DND-41 (cell line): ENCODE results near the gene PRTG.

Experiments
- CTCF ChIP-seq: IDR thresholded peaks from 2 replicates; pipeline ENCODE4 v1.5.1; 2012; ENCODE audit warnings: borderline replicate concordance, low read length, moderate library complexity, mild to moderate bottlenecking; ENCODE audit not compliant: poor library complexity, severe bottlenecking; ENCODE audit errors: extremely low read depth
- EZH2 ChIP-seq: IDR thresholded peaks from 3 replicates; pipeline ENCODE4 v1.6.1; 2012; ENCODE audit warnings: borderline replicate concordance, low read depth, mild to moderate bottlenecking, moderate library complexity, low read length, inconsistent platforms; ENCODE audit not compliant: severe bottlenecking

- TF ChIP-seq CTCF (peak; percentile 74), EZH2 (no peak)
Observed at GRCh38 chr15:55789066-55789660, 46.2 kb upstream of the PRTG start.
